PFSK-1 (cell line): ENCODE data around the gene UBE2O.

Experiments
- POLR2AphosphoS5 ChIP-seq: IDR thresholded peaks from 2 replicates; pipeline ENCODE4 v1.6.1; 2012; ENCODE audit warnings: low read depth, mild to moderate bottlenecking, control low read depth, low read length, moderate library complexity
- REST ChIP-seq, 2 experiments: IDR thresholded peaks; 2 replicates each; pipeline versions ENCODE4 v1.6.1 to v1.8.0; 2011 to 2012; ENCODE audit warnings: low read depth in 2 of 2, low read length in 2 of 2, control low read depth in 1 of 2, inconsistent platforms in 1 of 2, mild to moderate bottlenecking in 1 of 2, moderate library complexity in 1 of 2; ENCODE audit not compliant: insufficient read depth in 1 of 2
- SIN3A ChIP-seq: IDR thresholded peaks from 2 replicates; pipeline ENCODE4 v1.6.1; 2012; ENCODE audit warnings: mild to moderate bottlenecking, low read length, moderate library complexity, borderline replicate concordance; ENCODE audit not compliant: insufficient read depth

- TF ChIP-seq POLR2AphosphoS5 (no peak), REST (IDR thresholded peaks at IDR 0.05; ENCODE audit: insufficient read depth in 1 of 2, low read depth in 2 of 2, low read length in 2 of 2) (no peak), SIN3A (no peak)
These were observed 102.5 kb downstream of the UBE2O start for GRCh38 chr17:76350463-76350862.
